ENCODE measurements around the gene TMEM8B. TPM values are rescaled to one million over a fixed set of nuclear protein-coding genes. Genes with fewer than 3 reads are reported as not detected.

The TMEM8B gene
- total RNA-seq, 2 experiments from 2014 or later, result 3.1 to 3.2 TPM

GRCh38 chr9:35814106-35814840 lies 14.8 kb upstream of the TMEM8B start:
- H3K27me3 Mint-ChIP-seq, result peaks cover 4% of the 10 kb centered on the region
- H3K4me1 Mint-ChIP-seq, result peaks cover 44% of the 10 kb centered on the region
- peaks cover 7% of the 10 kb centered on the region for H3K36me3 Mint-ChIP-seq (ENCODE audit: low read depth)
- ChIA-PET POLR2A (interaction anchor here (0.5 to 3.3 kb wide), 21 partner anchors 11 to 700 kb away, joined by 3 to 10 read pairs (median 4); partner anchors contain the start of genes ARHGEF39, CCDC107, CLTA and CREB3), CTCF (interaction anchor here (0.6 to 1.7 kb wide), 13 partner anchors 11 to 376 kb away, joined by 3 to 12 read pairs (median 4); partner anchors contain the start of genes CCDC107, CLTA, GBA2 and RGP1)
- peak; percentile 62 for DNase-seq
- peak overlapping the region; percentile 87 for H3K4me3 Mint-ChIP-seq
- H3K9me3 Mint-ChIP-seq, result no peaks in the 10 kb centered on the region
- H3K27ac Mint-ChIP-seq, result peak overlapping the region; percentile 92

- CTCF ChIA-PET, result interaction anchor here (0.8 to 1.7 kb wide), 10 partner anchors 11 to 168 kb away, joined by 3 to 12 read pairs (median 4); partner anchors contain the start of genes CCDC107, GBA2, RGP1 and RMRP
- POLR2A ChIA-PET, result interaction anchor here (0.8 to 1.6 kb wide), 17 partner anchors 9 to 376 kb away, joined by 3 to 9 read pairs (median 5); partner anchors contain the start of genes ARHGEF39, CCDC107, CLTA and CREB3
- peaks cover 45% of the 10 kb centered on the region for H3K4me1 Mint-ChIP-seq
- H3K9me3 Mint-ChIP-seq, result no peaks in the 10 kb centered on the region
- H3K4me3 Mint-ChIP-seq, result peak within 1 kb of the TSS; percentile 87
- peaks cover 4% of the 10 kb centered on the region for H3K27me3 Mint-ChIP-seq
- peak within 1 kb of the TSS; percentile 92 for H3K27ac Mint-ChIP-seq
- DNase-seq, result peak; percentile 99
- peaks cover 7% of the 10 kb centered on the region for H3K36me3 Mint-ChIP-seq (ENCODE audit: low read depth)
Observed at GRCh38 chr9:35814841-35815543, 14.0 kb upstream of the TMEM8B start, which contains the start of gene HINT2. Gene HINT2 (minus strand): TSS chr9:35815042. CDS start chr9:35814979, 63 bp downstream.

- H3K9me3 Mint-ChIP-seq, result no peaks in the 10 kb centered on the region
- ChIA-PET CTCF (no interaction called here), POLR2A (no interaction called here)
- H3K27ac Mint-ChIP-seq, result no peak overlapping the region
- no peak overlapping the region for H3K4me3 Mint-ChIP-seq
- peaks cover 4% of the 10 kb centered on the region for H3K27me3 Mint-ChIP-seq
- H3K36me3 Mint-ChIP-seq (ENCODE audit: low read depth), result peaks cover 7% of the 10 kb centered on the region
- H3K4me1 Mint-ChIP-seq, result peaks cover 36% of the 10 kb centered on the region
- DNase-seq, result no peak
Observed at GRCh38 chr9:35816708-35817107, 12.3 kb upstream of the TMEM8B start.

GRCh38 chr9:35818341-35818740 lies 10.7 kb upstream of the TMEM8B start:
- Mint-ChIP-seq H3K27me3 (peaks cover 7% of the 10 kb centered on the region), H3K9me3 (no peaks in the 10 kb centered on the region)
- CTCF ChIA-PET, result no interaction called here

GRCh38 chr9:35820076-35820475 lies 9.0 kb upstream of the TMEM8B start:
- Mint-ChIP-seq H3K9me3 (no peaks in the 10 kb centered on the region), H3K27me3 (peaks cover 7% of the 10 kb centered on the region), H3K27ac (no peak overlapping the region), H3K36me3 (ENCODE audit: low read depth) (no peaks in the 10 kb centered on the region), H3K4me1 (peaks cover 9% of the 10 kb centered on the region), H3K4me3 (no peak overlapping the region)
- ChIA-PET CTCF (interaction anchor here (1.0 kb wide), 1 partner anchor 8 kb away, joined by 3 read pairs; the partner anchor contains the start of gene SPAG8), POLR2A (no interaction called here)
- DNase-seq, result no peak

More at GRCh38 chr9:35818341-35818740, 10.7 kb upstream of the TMEM8B start:
- Mint-ChIP-seq H3K4me3 (no peak overlapping the region), H3K36me3 (ENCODE audit: low read depth) (no peaks in the 10 kb centered on the region), H3K4me1 (peaks cover 19% of the 10 kb centered on the region), H3K27ac (no peak overlapping the region)
- DNase-seq, result no peak
- POLR2A ChIA-PET, result interaction anchor here (0.5 kb wide), 1 partner anchor 56 kb away, joined by 3 read pairs; no protein-coding TSS in a partner anchor

- H3K27me3 Mint-ChIP-seq, result peaks cover 6% of the 10 kb centered on the region
Observed at GRCh38 chr9:35822926-35823325, 6.1 kb upstream of the TMEM8B start.

GRCh38 chr9:35826071-35826701 lies 2.8 kb upstream of the TMEM8B start:
- peak; percentile 31 for DNase-seq
- CTCF ChIA-PET, result interaction anchor here (0.6 to 3.2 kb wide), 22 partner anchors 10 to 630 kb away, joined by 3 to 35 read pairs (median 4); partner anchors contain the start of genes GBA2, HINT2, RGP1 and SPAG8
- H3K27me3 Mint-ChIP-seq, result peaks cover 9% of the 10 kb centered on the region

More at GRCh38 chr9:35822926-35823325, 6.1 kb upstream of the TMEM8B start:
- ChIA-PET CTCF (no interaction called here), POLR2A (no interaction called here)
- Mint-ChIP-seq H3K27ac (no peak overlapping the region), H3K4me1 (peaks cover 15% of the 10 kb centered on the region), H3K9me3 (no peaks in the 10 kb centered on the region), H3K36me3 (ENCODE audit: low read depth) (no peaks in the 10 kb centered on the region), H3K4me3 (no peak overlapping the region)
- DNase-seq, result no peak

GRCh38 chr9:35827486-35827885 lies 1.5 kb upstream of the TMEM8B start:
- Mint-ChIP-seq H3K4me1 (peaks cover 23% of the 10 kb centered on the region), H3K9me3 (no peaks in the 10 kb centered on the region), H3K4me3 (peak overlapping the region; percentile 31), H3K27me3 (peaks cover 9% of the 10 kb centered on the region), H3K27ac (no peak overlapping the region), H3K36me3 (ENCODE audit: low read depth) (no peaks in the 10 kb centered on the region)
- POLR2A ChIA-PET, result no interaction called here
- no peak for DNase-seq
- CTCF ChIA-PET, result interaction anchor here (1.2 to 2.3 kb wide), 2 partner anchors 15 to 60 kb away, joined by 3 to 14 read pairs; partner anchors contain the start of gene SPAG8

More at GRCh38 chr9:35826071-35826701, 2.8 kb upstream of the TMEM8B start:
- H3K9me3 Mint-ChIP-seq, result no peaks in the 10 kb centered on the region
- POLR2A ChIA-PET, result interaction anchor here (1.0 to 2.1 kb wide), 3 partner anchors 10 to 14 kb away, joined by 3 to 9 read pairs (median 6); partner anchors contain the start of genes HINT2 and SPAG8
- no peak overlapping the region for H3K4me3 Mint-ChIP-seq
- peaks cover 23% of the 10 kb centered on the region for H3K4me1 Mint-ChIP-seq
- no peak overlapping the region for H3K27ac Mint-ChIP-seq
- no peaks in the 10 kb centered on the region for H3K36me3 Mint-ChIP-seq (ENCODE audit: low read depth)

GRCh38 chr9:35828716-35829083 lies 328 bp upstream of the TMEM8B start, which contains the start of gene FAM221B:
Gene FAM221B (minus strand): TSS chr9:35828732. CDS start chr9:35826161, 2,571 bp downstream.
- peak within 1 kb of the TSS; percentile 53 for H3K27ac Mint-ChIP-seq
- ChIA-PET CTCF (interaction anchor here (0.6 to 1.5 kb wide), 4 partner anchors 13 to 178 kb away, joined by 3 to 4 read pairs (median 3); partner anchors contain the start of gene SIT1), POLR2A (interaction anchor here (0.9 to 1.8 kb wide), 2 partner anchors 14 to 17 kb away, joined by 4 to 6 read pairs; partner anchors contain the start of genes HINT2 and SPAG8)
- no peaks in the 10 kb centered on the region for H3K36me3 Mint-ChIP-seq (ENCODE audit: low read depth)
- DNase-seq, result peak; percentile 50
- H3K9me3 Mint-ChIP-seq, result no peaks in the 10 kb centered on the region
- H3K27me3 Mint-ChIP-seq, result peaks cover 5% of the 10 kb centered on the region
- peaks cover 23% of the 10 kb centered on the region for H3K4me1 Mint-ChIP-seq
- peak within 1 kb of the TSS; percentile 82 for H3K4me3 Mint-ChIP-seq

GRCh38 chr9:35829764-35830096 lies 702 bp downstream of the TMEM8B start:
- ChIA-PET POLR2A (interaction anchor here (0.9 to 1.8 kb wide), 2 partner anchors 15 to 18 kb away, joined by 4 to 6 read pairs; partner anchors contain the start of genes HINT2 and SPAG8), CTCF (no interaction called here)
- Mint-ChIP-seq H3K4me3 (peak overlapping the region; percentile 79), H3K9me3 (no peaks in the 10 kb centered on the region), H3K36me3 (ENCODE audit: low read depth) (no peaks in the 10 kb centered on the region), H3K27ac (peak overlapping the region; percentile 17), H3K27me3 (peaks cover 5% of the 10 kb centered on the region), H3K4me1 (peaks cover 26% of the 10 kb centered on the region)
- no peak for DNase-seq

- CTCF ChIA-PET, result interaction anchor here (0.7 kb wide), 1 partner anchor 41 kb away, joined by 3 read pairs; no protein-coding TSS in a partner anchor
- Mint-ChIP-seq H3K27me3 (peaks cover 5% of the 10 kb centered on the region), H3K4me3 (no peak overlapping the region), H3K27ac (no peak overlapping the region), H3K9me3 (no peaks in the 10 kb centered on the region), H3K4me1 (peaks cover 25% of the 10 kb centered on the region), H3K36me3 (ENCODE audit: low read depth) (no peaks in the 10 kb centered on the region)
- POLR2A ChIA-PET, result interaction anchor here (1.0 kb wide), 1 partner anchor 17 kb away, joined by 3 read pairs; the partner anchor contains the start of gene HINT2
- no peak for DNase-seq
Observed at GRCh38 chr9:35831040-35831439, 2.0 kb downstream of the TMEM8B start.

GRCh38 chr9:35832814-35833213 lies 3.8 kb downstream of the TMEM8B start:
- CTCF ChIA-PET, result interaction anchor here (0.8 to 1.1 kb wide), 2 partner anchors 45 to 50 kb away, joined by 3 read pairs; no protein-coding TSS in a partner anchor
- Mint-ChIP-seq H3K27me3 (peaks cover 3% of the 10 kb centered on the region), H3K4me1 (peaks cover 16% of the 10 kb centered on the region), H3K4me3 (no peak overlapping the region), H3K27ac (no peak overlapping the region), H3K36me3 (ENCODE audit: low read depth) (no peaks in the 10 kb centered on the region), H3K9me3 (no peaks in the 10 kb centered on the region)
- no peak for DNase-seq
- POLR2A ChIA-PET, result no interaction called here

Data from activated CD4-positive, alpha-beta memory T cell treated with anti-CD3 and anti-CD28 coated beads, Interleukin-2, amount 10 ng/mL, durations not matched to agents 7 days and 5 days (primary cell).